SK-N-SH treated with all-trans-retinoic acid at 6 μM for 48 hours (cell line): Measurements from ENCODE around the gene SLX9.

Experiments
- ATAC-seq: fragments of 200-7000 bp; cut with Tn5 transposase; 3 replicates; pipeline ENCODE4 v1.9.1; 2020; ENCODE audit warnings: mild to moderate bottlenecking, moderate library complexity
- ARNTL ChIP-seq: fragments of 450-650 bp; formaldehyde crosslinking; IDR thresholded peaks from 2 replicates; pipeline ENCODE4 v1.5.0; 2020; ENCODE audit warnings: low read depth, mild to moderate bottlenecking, moderate library complexity, borderline replicate concordance
- BACH2 ChIP-seq: fragments of 250-450 bp; sonication (Bioruptor Pico); IDR thresholded peaks from 2 replicates; pipeline ENCODE4 v1.9.0; 2021; ENCODE audit warnings: mild to moderate bottlenecking, borderline replicate concordance
- CREB5 ChIP-seq: fragments of 250-450 bp; sonication (Bioruptor Pico); IDR thresholded peaks from 2 replicates; pipeline ENCODE4 v1.5.1; 2020; ENCODE audit warnings: low read depth, mild to moderate bottlenecking, moderate library complexity
- CSDC2 ChIP-seq: fragments of 250-450 bp; sonication (Bioruptor Pico); IDR thresholded peaks from 2 replicates; pipeline ENCODE4 v1.5.0; 2020; ENCODE audit warnings: mild to moderate bottlenecking, moderate library complexity
- CSRNP3 ChIP-seq: fragments of 250-450 bp; sonication (Bioruptor Pico); IDR thresholded peaks from 2 replicates; pipeline ENCODE4 v1.5.1; 2021; ENCODE audit warnings: mild to moderate bottlenecking, moderate library complexity
- ESRRG ChIP-seq: fragments of 250-450 bp; sonication (Bioruptor Pico); IDR thresholded peaks from 2 replicates; pipeline ENCODE4 v1.6.1; 2021; ENCODE audit warnings: mild to moderate bottlenecking
- GLIS3 ChIP-seq: fragments of 250-450 bp; sonication (Bioruptor Pico); IDR thresholded peaks from 2 replicates; pipeline ENCODE4 v1.5.0; 2020; ENCODE audit warnings: mild to moderate bottlenecking, moderate library complexity
- ISL1 ChIP-seq: fragments of 250-450 bp; sonication (Bioruptor Pico); IDR thresholded peaks from 2 replicates; pipeline ENCODE4 v2.1.2; 2022; ENCODE audit warnings: mild to moderate bottlenecking, moderate library complexity
- OSR1 ChIP-seq: fragments of 250-450 bp; sonication (Bioruptor Pico); IDR thresholded peaks from 2 replicates; pipeline ENCODE4 v1.8.0; 2022; ENCODE audit warnings: moderate library complexity, mild to moderate bottlenecking, inconsistent platforms
- PATZ1 ChIP-seq: fragments of 250-450 bp; sonication (Bioruptor Pico); IDR thresholded peaks from 2 replicates; pipeline ENCODE4 v1.8.0; 2020; ENCODE audit warnings: mild to moderate bottlenecking, moderate library complexity, borderline replicate concordance
- POU6F1 ChIP-seq: fragments of 250-450 bp; sonication (Bioruptor Pico); IDR thresholded peaks from 2 replicates; pipeline ENCODE4 v1.8.0; 2021; ENCODE audit warnings: low read depth, mild to moderate bottlenecking, moderate library complexity, borderline replicate concordance
- PPARA ChIP-seq: fragments of 250-450 bp; sonication (Bioruptor Pico); IDR thresholded peaks from 2 replicates; pipeline ENCODE4 v1.5.0; 2020; ENCODE audit warnings: mild to moderate bottlenecking, borderline replicate concordance
- RARB ChIP-seq: fragments of 250-450 bp; sonication (Bioruptor Pico); IDR thresholded peaks from 2 replicates; pipeline ENCODE4 v1.8.0; 2021; ENCODE audit warnings: mild to moderate bottlenecking, moderate library complexity
- SNAI2 ChIP-seq: fragments of 250-450 bp; sonication (Bioruptor Pico); IDR thresholded peaks from 2 replicates; pipeline ENCODE4 v1.5.0; 2020; ENCODE audit warnings: mild to moderate bottlenecking, moderate library complexity
- TOX ChIP-seq: fragments of 250-450 bp; sonication (Bioruptor Pico); IDR thresholded peaks from 2 replicates; pipeline ENCODE4 v1.8.0; 2021; ENCODE audit warnings: mild to moderate bottlenecking, moderate library complexity, borderline replicate concordance
- ZC3H10 ChIP-seq: fragments of 250-450 bp; sonication (Bioruptor Pico); IDR thresholded peaks from 2 replicates; pipeline ENCODE4 v1.5.1; 2021; ENCODE audit warnings: mild to moderate bottlenecking, moderate library complexity
- ZFP3 ChIP-seq: fragments of 250-450 bp; sonication (Bioruptor Pico); IDR thresholded peaks from 2 replicates; pipeline ENCODE4 v1.5.0; 2020; ENCODE audit warnings: mild to moderate bottlenecking, moderate library complexity
- ZFP30 ChIP-seq: fragments of 450-650 bp; formaldehyde crosslinking; IDR thresholded peaks from 2 replicates; pipeline ENCODE4 v1.5.0; 2022; ENCODE audit warnings: mild to moderate bottlenecking, moderate library complexity
- ZNF565 ChIP-seq: fragments of 450-650 bp; formaldehyde crosslinking; conservative IDR thresholded peaks from 2 replicates; pipeline ENCODE4 v1.5.0; 2020; ENCODE audit warnings: low read depth, mild to moderate bottlenecking, moderate library complexity
- ZNF70 ChIP-seq: fragments of 450-650 bp; formaldehyde crosslinking; IDR thresholded peaks from 2 replicates; pipeline ENCODE4 v1.5.0; 2020; ENCODE audit warnings: mild to moderate bottlenecking, moderate library complexity
- ZNF8 ChIP-seq: fragments of 450-650 bp; formaldehyde crosslinking; IDR thresholded peaks from 2 replicates; pipeline ENCODE4 v1.5.0; 2020; ENCODE audit warnings: mild to moderate bottlenecking, moderate library complexity

SLX9 gene

GRCh38 chr21:44972301-44972814 is 32.5 kb downstream of the SLX9 start (continued):
- no peak for TF ChIP-seq PATZ1 (CRISPR knock-in tag)
- TF ChIP-seq ESRRG = no peak
- no peak for TF ChIP-seq PPARA
- TF ChIP-seq CSRNP3 (CRISPR knock-in tag) = no peak
- no peak for TF ChIP-seq ZC3H10 (CRISPR knock-in tag)
- TF ChIP-seq BACH2 (CRISPR knock-in tag) = no peak
- no peak for TF ChIP-seq RARB (CRISPR knock-in tag)
- no peak for TF ChIP-seq CSDC2 (CRISPR knock-in tag)
- no peak for TF ChIP-seq ZNF565 (CRISPR knock-in tag)

GRCh38 chr21:44972821-44973220 is 33.0 kb downstream of the SLX9 start:
- TF ChIP-seq RARB (CRISPR knock-in tag) = no peak
- no peak for ATAC-seq

GRCh38 chr21:44973598-44973997 is 33.8 kb downstream of the SLX9 start:
- ATAC-seq = no peak
- no peak for TF ChIP-seq ZNF565 (CRISPR knock-in tag)
- TF ChIP-seq OSR1 (CRISPR knock-in tag) = no peak
- TF ChIP-seq SNAI2 (CRISPR knock-in tag) = no peak
- TF ChIP-seq RARB (CRISPR knock-in tag) = no peak
- no peak for TF ChIP-seq GLIS3 (CRISPR knock-in tag)
- no peak for TF ChIP-seq ZNF70
- no peak for TF ChIP-seq BACH2 (CRISPR knock-in tag)
- TF ChIP-seq POU6F1 (CRISPR knock-in tag) = no peak
- TF ChIP-seq ZNF8 (CRISPR knock-in tag) = no peak
- no peak for TF ChIP-seq PATZ1 (CRISPR knock-in tag)
- no peak for TF ChIP-seq CREB5 (CRISPR knock-in tag)
- TF ChIP-seq PPARA = no peak
- TF ChIP-seq ESRRG = no peak
- no peak for TF ChIP-seq ARNTL
- TF ChIP-seq ISL1 (CRISPR knock-in tag) = no peak

- no peak for ATAC-seq
- TF ChIP-seq ZC3H10 (CRISPR knock-in tag) (no peak), PATZ1 (CRISPR knock-in tag) (no peak), ESRRG (no peak), ZFP30 (CRISPR knock-in tag) (no peak), POU6F1 (CRISPR knock-in tag) (no peak), SNAI2 (CRISPR knock-in tag) (no peak), TOX (CRISPR knock-in tag) (no peak), ZNF8 (CRISPR knock-in tag) (no peak), GLIS3 (CRISPR knock-in tag) (no peak), ZFP3 (CRISPR knock-in tag) (no peak), BACH2 (CRISPR knock-in tag) (no peak), PPARA (no peak)
Observed at GRCh38 chr21:44974676-44975075, 34.8 kb downstream of the SLX9 start.
